H1 (cell line): ENCODE data around the gene PDXP.

Experiments
- CHD2 ChIP-seq: IDR thresholded peaks from 2 replicates; pipeline ENCODE4 v1.6.1; 2012; ENCODE audit warnings: low read length, improper control_type of control experiment
- CTCF ChIP-seq, 3 experiments: IDR thresholded peaks; 1 replicate in 2 of 3; 2 replicates in 1 of 3; pipeline versions ENCODE4 v1.5.1 to v1.6.1; 2011; ENCODE audit warnings: low read length in 3 of 3, mild to moderate bottlenecking in 3 of 3, inconsistent platforms in 2 of 3, low read depth in 1 of 3, moderate library complexity in 1 of 3; ENCODE audit not compliant: insufficient read depth in 1 of 3; ENCODE audit errors: control extremely low read depth in 1 of 3
- RBBP5 ChIP-seq: IDR thresholded peaks from 2 replicates; pipeline ENCODE4 v1.7.1; 2012; ENCODE audit warnings: low read depth, mild to moderate bottlenecking, inconsistent platforms, low read length, moderate library complexity, borderline replicate concordance
- ZNF274 ChIP-seq: IDR thresholded peaks from 2 replicates; pipeline ENCODE4 v1.7.0; 2012; ENCODE audit warnings: low read length, borderline replicate concordance; ENCODE audit errors: extremely low read depth

- TF ChIP-seq CTCF (IDR thresholded peaks at IDR 0.05; ENCODE audit: control extremely low read depth in 1 of 3, insufficient read depth in 1 of 3, low read depth in 1 of 3, low read length in 3 of 3) (no peak), RBBP5 (no peak), ZNF274 (no peak), CHD2 (no peak)
Measured at GRCh38 chr22:37704645-37705044, 46.1 kb downstream of the PDXP start.
